HG02571 (cell line): ENCODE data around the gene OAF.

Experiments used
- ATAC-seq: cut with Tn5 transposase; IDR thresholded peaks from one replicate; pipeline ENCODE4 v1.9.1; 2021; ENCODE audit warnings: mild to moderate bottlenecking, moderate library complexity; ENCODE audit not compliant: unreplicated experiment

OAF gene

GRCh38 chr11:120183701-120184141, 27.1 kb upstream of the OAF start:
- no peak for ATAC-seq

GRCh38 chr11:120184371-120184945, 26.4 kb upstream of the OAF start:
- ATAC-seq: no peak

- no peak for ATAC-seq
Measured at GRCh38 chr11:120184946-120185705, 25.7 kb upstream of the OAF start.

- no peak for ATAC-seq
Measured at GRCh38 chr11:120185706-120186455, 25.0 kb upstream of the OAF start.

GRCh38 chr11:120186456-120186773, 24.4 kb upstream of the OAF start:
- ATAC-seq: no peak

GRCh38 chr11:120186774-120187591, 23.8 kb upstream of the OAF start:
- ATAC-seq: no peak

- ATAC-seq: no peak
Measured at GRCh38 chr11:120188371-120188770, 22.5 kb upstream of the OAF start.

- ATAC-seq: no peak
Measured at GRCh38 chr11:120188811-120189455, 21.9 kb upstream of the OAF start.

- no peak for ATAC-seq
Measured at GRCh38 chr11:120191058-120191457, 19.8 kb upstream of the OAF start.

- ATAC-seq: no peak
Measured at GRCh38 chr11:120192831-120193625, 17.8 kb upstream of the OAF start.

- ATAC-seq: no peak
Measured at GRCh38 chr11:120194166-120194565, 16.7 kb upstream of the OAF start.

GRCh38 chr11:120195601-120196320, 15.1 kb upstream of the OAF start:
- ATAC-seq: no peak

- no peak for ATAC-seq
Measured at GRCh38 chr11:120196826-120197225, 14.0 kb upstream of the OAF start.

GRCh38 chr11:120197251-120197891, 13.5 kb upstream of the OAF start:
- ATAC-seq: no peak

- no peak for ATAC-seq
Measured at GRCh38 chr11:120197977-120198376, 12.9 kb upstream of the OAF start.

GRCh38 chr11:120198403-120198786, 12.4 kb upstream of the OAF start:
- ATAC-seq: no peak

- ATAC-seq: no peak
Measured at GRCh38 chr11:120198787-120199469, 11.9 kb upstream of the OAF start.

- no peak for ATAC-seq
Measured at GRCh38 chr11:120199613-120200012, 11.2 kb upstream of the OAF start.
